ENCODE measurements around the gene BCL3.

The BCL3 gene

DNA sequence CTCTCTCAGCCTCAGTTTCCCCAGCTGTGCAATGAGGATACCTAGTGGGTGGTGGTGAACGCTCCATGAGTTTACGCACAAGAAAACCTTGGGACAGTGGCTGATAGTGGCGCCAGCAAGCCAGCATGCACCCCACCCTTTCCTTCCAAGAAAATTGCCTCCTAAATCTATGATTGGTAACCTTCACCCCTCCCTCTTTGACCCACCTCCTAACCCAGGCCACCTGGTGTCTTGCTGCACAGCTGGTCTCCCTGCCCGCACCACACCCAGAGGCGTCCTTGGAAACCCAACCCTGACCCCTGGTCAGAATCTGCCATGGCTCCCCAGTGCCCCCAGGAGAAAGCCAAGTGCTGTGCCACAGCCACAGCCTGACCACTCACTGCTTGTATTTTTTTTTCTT is 22.8 kb upstream of the BCL3 start:
- H3K27me3 Mint-ChIP-seq, result peaks cover 0 to 10% of the 10 kb centered on the region in 2 donors
- H3K27ac Mint-ChIP-seq, result no peak overlapping the region
- DNase-seq (no peak), ATAC-seq (replicated peaks) (no peak)
- peaks cover 13 to 21% of the 10 kb centered on the region in 2 donors for H3K4me1 Mint-ChIP-seq (ENCODE audit: low read depth in 2 of 2)
- no peaks in the 10 kb centered on the region for H3K9me3 Mint-ChIP-seq
- H3K36me3 Mint-ChIP-seq (ENCODE audit: insufficient read depth), result peaks cover 6% of the 10 kb centered on the region
- no peak overlapping the region for H3K4me3 Mint-ChIP-seq

DNA sequence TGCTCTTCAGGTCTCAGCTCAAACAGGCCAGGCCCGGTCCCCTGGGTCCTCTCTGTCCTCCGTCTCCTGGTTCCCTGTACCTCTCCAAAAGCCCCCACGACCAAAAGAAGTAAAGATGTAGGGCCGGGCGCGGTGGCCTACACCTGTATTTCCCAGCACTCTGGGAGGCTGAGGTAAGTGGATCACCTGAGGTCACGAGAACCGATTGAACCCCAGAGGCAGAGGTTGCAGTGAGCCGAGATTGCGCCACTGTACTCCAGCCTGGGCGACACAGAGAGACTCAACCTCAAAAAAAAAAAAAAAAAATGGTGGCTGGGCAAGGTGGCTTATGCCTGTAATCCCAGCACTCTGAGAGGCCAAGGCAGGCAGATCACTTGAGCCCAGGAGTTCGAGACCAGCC is 22.0 kb upstream of the BCL3 start:
- H3K4me1 Mint-ChIP-seq (ENCODE audit: low read depth in 2 of 2), result peaks cover 13 to 21% of the 10 kb centered on the region in 2 donors
- H3K27ac Mint-ChIP-seq, result peak overlapping the region; percentile 44 to 74

DNA sequence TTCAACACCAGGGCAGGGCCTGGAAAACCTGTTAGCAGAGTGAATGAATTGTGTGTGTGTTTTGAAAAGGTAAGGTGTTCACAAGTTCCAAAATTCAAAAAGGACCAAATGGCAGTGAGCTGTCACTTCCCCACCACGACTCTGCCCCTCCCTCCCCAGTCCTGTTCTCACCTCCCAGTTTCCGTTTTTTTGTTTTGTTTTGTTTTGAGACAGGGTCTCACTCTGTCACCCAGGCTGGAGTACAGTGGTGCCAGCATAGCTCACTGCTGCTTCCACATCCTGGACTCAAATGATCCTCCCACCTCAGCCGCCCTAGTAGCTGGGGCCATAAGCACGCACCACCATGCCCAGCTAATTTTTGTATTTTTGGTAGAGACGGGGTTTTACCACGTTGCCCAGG is 20.3 kb upstream of the BCL3 start:
- no peak for ATAC-seq (replicated peaks)
- Mint-ChIP-seq H3K4me1 (ENCODE audit: low read depth in 2 of 2) (peaks cover 7 to 15% of the 10 kb centered on the region in 2 donors), H3K27me3 (peaks cover 0 to under 1% of the 10 kb centered on the region in 2 donors), H3K36me3 (ENCODE audit: insufficient read depth) (peaks cover 3% of the 10 kb centered on the region), H3K4me3 (peak overlapping the region in 1 of 2 donors; percentile 15), H3K9me3 (no peaks in the 10 kb centered on the region), H3K27ac (peak overlapping the region; percentile 16 to 65)
- no peak for DNase-seq

More for the DNA sequence above, 22.0 kb upstream of the BCL3 start:
- no peaks in the 10 kb centered on the region for H3K9me3 Mint-ChIP-seq
- ATAC-seq (replicated peaks) (no peak), DNase-seq (no peak)
- peaks cover 0 to 10% of the 10 kb centered on the region in 2 donors for H3K27me3 Mint-ChIP-seq
- H3K36me3 Mint-ChIP-seq (ENCODE audit: insufficient read depth), result peaks cover 6% of the 10 kb centered on the region
- no peak overlapping the region for H3K4me3 Mint-ChIP-seq

DNA sequence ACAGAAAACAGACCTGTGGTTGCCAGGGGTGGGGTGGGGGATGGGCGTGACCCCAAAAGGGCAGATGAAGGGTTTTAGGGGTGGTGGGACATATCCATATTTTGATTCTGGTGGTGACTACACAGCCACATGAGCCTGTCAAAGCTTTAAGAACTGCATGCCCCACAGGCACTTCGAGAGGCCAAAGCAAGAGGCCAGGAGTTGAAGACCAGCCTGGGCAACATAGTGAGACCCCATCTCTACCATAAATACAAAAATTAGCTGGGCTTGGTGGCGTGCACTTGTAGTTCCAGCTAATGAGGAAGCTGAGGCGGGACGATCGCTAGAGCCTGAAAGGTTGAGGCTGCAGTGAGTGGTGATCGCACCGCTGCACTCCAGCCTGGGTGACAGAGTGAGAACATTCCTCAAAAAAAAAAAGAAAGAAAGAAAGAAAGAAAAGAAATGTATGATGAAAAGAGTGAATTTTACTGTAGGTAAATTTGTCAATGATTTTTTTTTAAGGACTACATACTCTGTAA is 18.9 kb upstream of the BCL3 start:
- DNase-seq, result no peak
- Mint-ChIP-seq H3K4me3 (no peak overlapping the region), H3K27me3 (no peaks in the 10 kb centered on the region), H3K9me3 (no peaks in the 10 kb centered on the region), H3K36me3 (ENCODE audit: insufficient read depth) (no peaks in the 10 kb centered on the region), H3K27ac (no peak overlapping the region), H3K4me1 (ENCODE audit: low read depth in 2 of 2) (peaks cover 1 to 8% of the 10 kb centered on the region in 2 donors)
- ATAC-seq (replicated peaks), result no peak

DNA sequence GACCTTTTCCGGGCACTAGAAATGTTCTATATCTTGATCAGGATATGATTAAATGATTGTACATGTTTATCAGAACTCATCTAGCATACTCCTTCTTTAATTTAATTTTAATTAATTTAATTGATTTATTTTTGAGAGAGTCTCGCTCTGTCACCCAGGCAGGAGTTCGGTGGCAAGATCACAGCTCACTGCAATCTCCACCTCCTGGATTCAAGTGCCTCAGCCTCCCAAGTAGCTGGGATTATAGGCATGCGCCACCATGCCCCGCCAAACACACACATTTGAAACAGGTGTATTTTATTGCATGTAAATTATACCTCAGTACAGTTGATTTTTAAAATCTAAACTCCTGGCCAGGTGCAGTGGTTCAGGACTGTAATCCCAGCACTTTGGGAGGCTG is 17.4 kb upstream of the BCL3 start:
- no peak overlapping the region for H3K27ac Mint-ChIP-seq
- peaks cover 3% of the 10 kb centered on the region for H3K36me3 Mint-ChIP-seq (ENCODE audit: insufficient read depth)
- DNase-seq (no peak), ATAC-seq (replicated peaks) (no peak)
- H3K4me1 Mint-ChIP-seq (ENCODE audit: low read depth in 2 of 2), result peaks cover 1 to 11% of the 10 kb centered on the region in 2 donors
- no peaks in the 10 kb centered on the region for H3K27me3 Mint-ChIP-seq
- no peaks in the 10 kb centered on the region for H3K9me3 Mint-ChIP-seq
- H3K4me3 Mint-ChIP-seq, result no peak overlapping the region

DNA sequence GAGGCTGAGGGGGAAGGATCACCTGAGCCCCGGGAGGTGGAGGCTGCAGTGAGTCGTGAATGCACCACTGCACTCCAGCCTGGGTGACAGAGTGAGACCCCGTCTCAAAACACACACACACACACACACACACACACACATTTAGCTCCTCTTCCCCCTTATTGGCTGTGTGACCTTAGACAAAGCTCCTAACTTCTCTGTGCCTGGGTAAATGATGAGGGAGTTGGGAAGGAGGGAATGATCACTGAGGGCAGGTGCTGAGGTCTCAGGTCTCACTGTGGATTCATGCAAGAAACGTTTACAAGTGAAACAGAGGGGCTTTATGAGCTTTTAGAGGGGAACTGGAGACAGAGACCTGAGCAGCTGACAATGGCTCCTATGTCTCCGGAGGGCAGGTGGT is 16.9 kb upstream of the BCL3 start:
- no peaks in the 10 kb centered on the region for H3K27me3 Mint-ChIP-seq
- H3K36me3 Mint-ChIP-seq (ENCODE audit: insufficient read depth), result peaks cover 3% of the 10 kb centered on the region
- DNase-seq (no peak), ATAC-seq (replicated peaks) (no peak)
- H3K9me3 Mint-ChIP-seq, result no peaks in the 10 kb centered on the region
- no peak overlapping the region for H3K27ac Mint-ChIP-seq
- H3K4me1 Mint-ChIP-seq (ENCODE audit: low read depth in 2 of 2), result peaks cover 1 to 11% of the 10 kb centered on the region in 2 donors
- no peak overlapping the region for H3K4me3 Mint-ChIP-seq

DNA sequence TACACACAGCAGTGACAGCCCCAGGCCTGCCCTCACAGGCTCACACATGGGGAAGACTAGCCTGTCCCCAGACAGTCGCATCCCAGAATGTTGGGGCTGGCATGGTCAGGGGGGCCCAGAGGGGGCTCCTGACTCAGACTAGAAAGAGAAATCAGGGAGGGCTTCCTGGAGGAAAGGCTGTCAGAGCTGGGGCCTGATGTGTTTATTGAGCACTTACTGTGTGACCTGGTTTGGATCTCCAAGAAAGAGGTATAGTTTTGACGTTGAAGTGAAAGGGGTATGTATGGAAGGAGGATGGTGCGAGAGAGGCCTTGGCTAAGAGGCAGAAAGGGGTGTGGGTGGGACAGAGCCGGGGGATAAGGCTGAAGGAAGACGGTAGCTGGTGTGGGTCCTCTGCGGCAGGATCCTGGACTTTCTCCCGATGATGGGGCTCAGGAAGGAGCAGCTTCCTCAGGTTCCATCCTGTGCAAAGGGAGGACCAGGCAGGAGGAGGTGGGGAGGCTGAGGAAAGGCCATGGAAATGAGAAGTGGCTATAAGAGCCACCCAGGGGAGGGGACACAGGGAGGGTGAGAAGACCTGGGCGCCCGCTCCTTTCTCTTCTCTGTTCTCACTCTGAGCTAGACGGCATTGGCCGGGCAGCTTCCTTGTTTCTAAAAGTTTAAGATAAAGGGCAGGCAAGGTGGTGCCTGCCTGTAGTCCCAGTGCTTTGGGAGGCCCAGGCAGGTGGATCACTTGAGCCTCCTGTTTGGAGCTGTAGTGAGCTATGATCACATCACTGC is 16.1 kb upstream of the BCL3 start:
- Mint-ChIP-seq H3K4me1 (ENCODE audit: low read depth in 2 of 2) (peaks cover 9 to 18% of the 10 kb centered on the region in 2 donors), H3K27me3 (no peaks in the 10 kb centered on the region)

DNA sequence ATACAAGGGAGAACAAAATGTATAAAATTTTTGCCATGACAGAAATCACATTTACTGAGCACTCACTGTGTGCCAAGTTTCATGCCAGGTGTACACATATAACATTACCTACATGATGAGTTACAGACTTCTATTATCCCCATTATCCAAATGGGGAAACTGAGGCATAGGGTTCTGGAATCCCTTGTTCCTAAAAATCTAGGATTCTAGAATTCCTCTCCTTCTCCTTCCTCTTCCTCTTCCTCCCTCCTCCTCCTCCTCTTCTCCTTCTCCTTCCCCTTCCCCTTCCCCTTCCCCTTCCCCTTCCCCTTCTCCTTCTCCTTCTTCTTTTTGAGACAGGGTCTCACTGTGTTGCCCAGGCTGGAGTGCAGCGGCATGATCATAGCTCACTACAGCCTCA is 14.2 kb upstream of the BCL3 start:
- Mint-ChIP-seq H3K27ac (no peak overlapping the region), H3K36me3 (ENCODE audit: insufficient read depth) (peaks cover 3% of the 10 kb centered on the region), H3K9me3 (no peaks in the 10 kb centered on the region)

More for the DNA sequence above, 16.1 kb upstream of the BCL3 start:
- H3K4me3 Mint-ChIP-seq, result no peak overlapping the region
- no peak overlapping the region for H3K27ac Mint-ChIP-seq
- DNase-seq (no peak), ATAC-seq (replicated peaks) (no peak)
- H3K36me3 Mint-ChIP-seq (ENCODE audit: insufficient read depth), result peaks cover 3% of the 10 kb centered on the region
- H3K9me3 Mint-ChIP-seq, result no peaks in the 10 kb centered on the region

DNA sequence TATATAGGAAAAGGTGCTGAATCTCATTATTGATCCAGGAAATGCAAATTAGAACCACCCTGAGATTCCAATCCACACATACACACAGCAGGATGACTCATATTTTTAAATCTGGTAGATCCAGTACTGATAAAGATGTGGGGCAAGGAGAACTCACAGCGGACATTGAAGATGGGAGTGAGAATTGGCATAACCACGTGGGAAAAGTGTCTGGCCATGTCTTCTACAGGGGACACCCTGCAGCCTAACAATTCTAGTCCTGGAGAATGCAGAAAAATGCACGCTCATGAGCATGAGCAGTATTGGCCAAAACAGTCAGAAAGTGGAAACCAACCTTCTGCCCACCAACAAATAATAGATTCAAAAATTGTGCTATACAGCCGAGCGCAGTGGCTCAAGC is 13.5 kb upstream of the BCL3 start:
- no peak for DNase-seq
- no peak for ATAC-seq (replicated peaks)
- H3K9me3 Mint-ChIP-seq, result no peaks in the 10 kb centered on the region
- no peak overlapping the region for H3K4me3 Mint-ChIP-seq
- peaks cover 3% of the 10 kb centered on the region for H3K36me3 Mint-ChIP-seq (ENCODE audit: insufficient read depth)
- peaks cover 13% of the 10 kb centered on the region in 2 donors for H3K4me1 Mint-ChIP-seq (ENCODE audit: low read depth in 2 of 2)
- no peak overlapping the region for H3K27ac Mint-ChIP-seq
- no peaks in the 10 kb centered on the region for H3K27me3 Mint-ChIP-seq

More for the DNA sequence above, 14.2 kb upstream of the BCL3 start:
- ATAC-seq (replicated peaks), result no peak
- DNase-seq, result no peak
- peaks cover 13% of the 10 kb centered on the region in 2 donors for H3K4me1 Mint-ChIP-seq (ENCODE audit: low read depth in 2 of 2)
- H3K27me3 Mint-ChIP-seq, result no peaks in the 10 kb centered on the region
- H3K4me3 Mint-ChIP-seq, result no peak overlapping the region

DNA sequence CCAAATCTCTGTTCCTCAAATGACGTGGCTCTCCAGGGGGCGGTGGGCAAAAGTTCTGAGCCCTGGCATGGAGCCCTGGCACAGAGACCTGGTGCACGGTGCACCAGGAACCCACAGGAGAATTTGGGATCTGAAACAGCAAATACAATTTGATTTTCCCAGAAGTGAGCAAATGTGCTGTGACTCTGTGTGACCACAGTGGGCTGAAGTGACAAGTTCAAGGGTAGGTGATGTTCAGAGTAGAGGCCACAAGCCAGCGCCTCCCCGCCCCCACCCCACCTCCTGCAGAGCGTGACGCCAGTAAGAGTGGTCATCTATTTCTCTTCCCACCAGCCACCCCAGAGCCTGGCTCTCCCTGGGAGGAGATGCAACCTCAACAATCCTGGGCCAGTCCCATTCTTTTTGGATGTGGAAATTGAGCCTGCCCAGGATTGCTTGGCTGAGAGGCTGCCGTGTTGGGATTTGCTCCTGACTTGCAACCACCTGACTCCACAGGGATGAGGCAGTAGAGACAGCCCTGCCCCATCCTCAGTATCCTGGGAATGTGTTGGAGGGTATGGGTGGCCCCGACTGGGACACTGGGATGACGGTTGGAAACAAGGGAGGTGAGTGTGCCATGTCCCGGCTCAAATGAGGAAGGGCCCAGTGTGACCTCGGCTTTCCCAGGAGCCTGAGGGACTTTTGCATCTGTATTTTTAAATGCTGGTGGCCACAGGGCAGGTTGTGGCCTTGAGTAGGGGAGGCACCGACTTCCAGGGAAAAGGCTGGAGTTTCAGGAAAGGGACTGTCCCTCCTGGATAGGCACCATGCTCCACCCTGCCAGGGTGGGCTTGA is 11.1 kb upstream of the BCL3 start:
- peak overlapping the region in 1 of 2 donors; percentile 73 for H3K27ac Mint-ChIP-seq
- H3K4me1 Mint-ChIP-seq (ENCODE audit: low read depth in 2 of 2), result peaks cover 13% of the 10 kb centered on the region in 2 donors
- peaks cover 3% of the 10 kb centered on the region for H3K36me3 Mint-ChIP-seq (ENCODE audit: insufficient read depth)
- peak overlapping the region in 1 of 2 donors; percentile 47 for H3K4me3 Mint-ChIP-seq
- DNase-seq, result no peak
- peak; percentile 64 for ATAC-seq (replicated peaks)
- H3K27me3 Mint-ChIP-seq, result no peaks in the 10 kb centered on the region
- H3K9me3 Mint-ChIP-seq, result no peaks in the 10 kb centered on the region

DNA sequence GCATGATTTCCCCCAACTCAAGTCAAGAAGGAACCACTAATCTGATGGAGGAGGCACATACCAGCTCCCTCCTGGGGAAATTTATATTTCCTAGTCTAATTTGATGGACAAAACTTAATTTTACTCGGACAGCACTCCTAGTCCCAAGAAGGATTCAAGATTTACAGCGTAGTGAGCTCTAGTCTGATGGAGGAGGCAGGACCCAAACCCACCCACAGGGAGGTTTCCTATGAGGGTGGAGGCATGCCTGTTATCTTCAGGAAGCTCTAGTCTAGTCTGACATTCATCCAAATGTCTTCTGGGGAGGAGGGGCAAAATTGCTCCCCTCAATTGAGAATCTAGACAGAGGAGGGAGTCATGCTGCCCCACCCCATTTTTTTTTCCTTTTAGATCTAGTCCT is 10.4 kb upstream of the BCL3 start:
- H3K27me3 Mint-ChIP-seq, result no peaks in the 10 kb centered on the region
- H3K4me3 Mint-ChIP-seq, result no peak overlapping the region
- no peak for DNase-seq
- peaks cover 3% of the 10 kb centered on the region for H3K36me3 Mint-ChIP-seq (ENCODE audit: insufficient read depth)
- no peaks in the 10 kb centered on the region for H3K9me3 Mint-ChIP-seq
- H3K4me1 Mint-ChIP-seq (ENCODE audit: low read depth in 2 of 2), result peaks cover 13 to 17% of the 10 kb centered on the region in 2 donors
- H3K27ac Mint-ChIP-seq, result no peak overlapping the region
- ATAC-seq (replicated peaks), result no peak

DNA sequence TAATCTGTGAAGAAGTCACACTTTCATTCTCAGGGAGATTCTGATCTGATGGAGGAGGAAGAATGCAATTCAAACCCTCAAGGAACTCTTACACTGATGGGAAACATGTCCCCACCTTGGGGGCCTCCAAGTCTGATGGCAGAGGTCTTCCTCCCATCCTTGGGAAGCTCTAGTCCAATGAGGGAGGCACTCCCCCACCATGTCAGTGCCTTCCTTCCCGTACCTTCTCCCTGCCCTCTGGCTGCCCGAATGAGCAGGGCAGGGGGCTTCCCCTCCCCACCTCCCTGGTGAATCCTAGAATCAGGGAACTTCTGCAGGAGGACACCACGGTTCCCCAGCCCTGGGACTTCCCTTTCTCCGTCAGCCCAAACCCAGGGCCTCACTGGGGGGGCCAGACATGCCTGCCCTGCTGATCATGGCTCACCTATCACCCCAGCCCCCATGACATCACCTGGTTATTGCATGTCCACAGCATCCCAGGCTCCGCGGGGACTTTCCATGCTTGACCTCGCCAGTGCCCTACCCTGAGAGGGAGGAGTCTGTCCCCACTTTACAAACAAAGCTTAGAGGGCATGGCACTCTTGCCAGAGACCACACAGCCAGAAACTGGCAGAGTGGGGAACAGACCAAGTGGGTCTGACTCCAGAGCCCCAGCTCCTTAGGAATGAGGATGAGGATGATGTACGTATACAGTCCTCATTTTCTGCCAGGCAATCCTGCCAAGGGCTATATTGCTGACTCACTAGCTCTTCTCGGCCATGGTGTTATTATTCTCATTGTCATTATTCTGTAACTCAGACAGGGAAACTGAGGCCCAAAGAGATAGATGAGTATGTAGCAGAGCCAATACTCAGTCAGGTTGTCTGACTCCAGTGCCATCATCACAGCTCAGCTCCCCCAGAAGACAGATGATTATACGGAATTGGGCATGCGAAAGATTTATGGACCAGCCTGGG is 9.6 kb upstream of the BCL3 start:
- Mint-ChIP-seq H3K27me3 (no peaks in the 10 kb centered on the region), H3K4me3 (no peak overlapping the region), H3K27ac (peak overlapping the region; percentile 10 to 28), H3K36me3 (ENCODE audit: insufficient read depth) (peaks cover 3% of the 10 kb centered on the region), H3K9me3 (no peaks in the 10 kb centered on the region), H3K4me1 (ENCODE audit: low read depth in 2 of 2) (peaks cover 13 to 17% of the 10 kb centered on the region in 2 donors)
- no peak for ATAC-seq (replicated peaks)
- DNase-seq, result no peak

Data from effector memory CD8-positive, alpha-beta T cell (primary cell).